Choroid plexus epithelial cell (primary cell): ENCODE results near the gene UPK1B.

Experiments
- DNase-seq: peaks from one replicate; pipeline ENCODE4 v3.0.0-alpha.2; 2010; ENCODE audit warnings: low read depth
- H3K4me3 ChIP-seq: 2 replicates; pipeline ENCODE4 v1.5.1; 2011; ENCODE audit warnings: low read depth, mild to moderate bottlenecking, control low read depth, low read length, moderate library complexity
- CTCF ChIP-seq: conservative IDR thresholded peaks from 2 replicates; pipeline ENCODE4 v1.5.1; 2011; ENCODE audit warnings: low read depth, mild to moderate bottlenecking, control low read depth, inconsistent platforms, low read length, moderate library complexity

UPK1B gene

GRCh38 chr3:119230071-119230470, 56.7 kb downstream of the UPK1B start:
- no peak overlapping the region for H3K4me3 ChIP-seq
- TF ChIP-seq CTCF = no peak
- no peak for DNase-seq

GRCh38 chr3:119230745-119231144, 57.3 kb downstream of the UPK1B start:
- no peak for DNase-seq
- no peak for TF ChIP-seq CTCF
- no peak overlapping the region for H3K4me3 ChIP-seq

GRCh38 chr3:119234610-119235009, 61.2 kb downstream of the UPK1B start:
- TF ChIP-seq CTCF = no peak
- no peak for DNase-seq
- no peak overlapping the region for H3K4me3 ChIP-seq

- no peak for TF ChIP-seq CTCF
- no peak overlapping the region for H3K4me3 ChIP-seq
- DNase-seq = peak; percentile 71
Measured at GRCh38 chr3:119235151-119235550, 61.8 kb downstream of the UPK1B start.

GRCh38 chr3:119236756-119237155, 63.4 kb downstream of the UPK1B start:
- no peak for DNase-seq
- H3K4me3 ChIP-seq = no peak overlapping the region
- no peak for TF ChIP-seq CTCF

- peak; percentile 49 for DNase-seq
- no peak for TF ChIP-seq CTCF
- H3K4me3 ChIP-seq = no peak overlapping the region
Measured at GRCh38 chr3:119237299-119237698, 63.9 kb downstream of the UPK1B start.

- DNase-seq = peak; percentile 19
- TF ChIP-seq CTCF = no peak
- H3K4me3 ChIP-seq = no peak overlapping the region
Measured at GRCh38 chr3:119238363-119238762, 65.0 kb downstream of the UPK1B start.
